OCI-LY1 (cell line): Measurements from ENCODE around the gene RIMBP3C.
A peak's percentile ranks its signal among the peaks of the same experiment; 100 is the strongest.

Source experiments
- H2AFZ ChIP-seq: fragments of 200-600 bp; sonication (generic), shearing (Covaris generic); 2 replicates; pipeline ENCODE4 v1.6.0; 2014; ENCODE audit warnings: antibody characterized with exemption, mild to moderate bottlenecking, low read length
- H3F3A ChIP-seq: fragments of 200-600 bp; sonication (generic), shearing (Covaris generic); 2 replicates; pipeline ENCODE4 v1.6.0; 2014; ENCODE audit warnings: mild to moderate bottlenecking, antibody characterized with exemption, low read length, moderate library complexity; ENCODE audit not compliant: insufficient read depth
- H3K27ac ChIP-seq: fragments of 200-600 bp; sonication (generic); 2 replicates; pipeline ENCODE4 v1.5.1; 2014; ENCODE audit warnings: low read length, mixed run types, mild to moderate bottlenecking, low read depth; ENCODE audit not compliant: poor library complexity, severe bottlenecking
- H3K27me3 ChIP-seq: fragments of 200-600 bp; sonication (generic); 2 replicates; pipeline ENCODE4 v1.6.0; 2014; ENCODE audit warnings: antibody characterized with exemption, mild to moderate bottlenecking, low read length, moderate library complexity; ENCODE audit not compliant: insufficient read depth
- H3K36me3 ChIP-seq: fragments of 200-600 bp; sonication (generic); 2 replicates; pipeline ENCODE4 v1.6.1; 2014; ENCODE audit warnings: mild to moderate bottlenecking, antibody characterized with exemption, low read length, moderate library complexity, mixed read lengths; ENCODE audit not compliant: insufficient read depth
- H3K4me1 ChIP-seq: fragments of 200-600 bp; sonication (generic); 2 replicates; pipeline ENCODE4 v1.5.1; 2014; ENCODE audit warnings: mild to moderate bottlenecking, low read length, moderate library complexity; ENCODE audit not compliant: insufficient read depth, severe bottlenecking
- H3K4me2 ChIP-seq: fragments of 200-600 bp; sonication (generic), shearing (Covaris generic); 2 replicates; pipeline ENCODE4 v1.6.1; 2014; ENCODE audit warnings: low read length
- H3K4me3 ChIP-seq: fragments of 200-600 bp; sonication (generic); 2 replicates; pipeline ENCODE4 v1.5.1; 2014; ENCODE audit warnings: low read length, low read depth, mild to moderate bottlenecking, mixed read lengths; ENCODE audit not compliant: poor library complexity, severe bottlenecking
- H3K79me2 ChIP-seq: fragments of 200-600 bp; shearing (Covaris generic); 2 replicates; pipeline ENCODE4 v1.6.1; 2016; ENCODE audit warnings: mixed run types, low read length, mixed read lengths; ENCODE audit not compliant: insufficient read depth
- H3K9ac ChIP-seq: fragments of 200-600 bp; sonication (generic), shearing (Covaris generic); 2 replicates; pipeline ENCODE4 v1.6.1; 2014; ENCODE audit warnings: mild to moderate bottlenecking, low read length, mixed read lengths
- H3K9me2 ChIP-seq: fragments of 200-600 bp; sonication (generic), shearing (Covaris generic); 2 replicates; pipeline ENCODE4 v1.6.1; 2014; ENCODE audit warnings: low read depth, mild to moderate bottlenecking, low read length, mixed read lengths
- H3K9me3 ChIP-seq: fragments of 200-600 bp; shearing (Covaris generic); 2 replicates; pipeline ENCODE4 v1.6.1; 2014; ENCODE audit warnings: low read length, mixed read lengths
- H4K20me1 ChIP-seq: fragments of 200-600 bp; sonication (generic), shearing (Covaris generic); 2 replicates; pipeline ENCODE4 v1.6.0; 2016; ENCODE audit warnings: mild to moderate bottlenecking, low read length; ENCODE audit not compliant: insufficient read depth
- CTCF ChIP-seq: fragments of 200-600 bp; sonication (generic), shearing (Covaris generic); IDR thresholded peaks from 2 replicates; pipeline ENCODE4 v1.5.1; 2017; ENCODE audit warnings: mild to moderate bottlenecking, antibody characterized with exemption, low read length, moderate library complexity, mixed read lengths
- EZH2 ChIP-seq: fragments of 200-600 bp; sonication (generic), shearing (Covaris generic); IDR thresholded peaks from 2 replicates; pipeline ENCODE4 v1.8.0; 2017; ENCODE audit warnings: borderline replicate concordance, mixed run types, mild to moderate bottlenecking, antibody characterized with exemption, low read length, moderate library complexity, mixed read lengths

Gene RIMBP3C

GRCh38 chr22:21579474-21579851, 28.2 kb upstream of the RIMBP3C start:
- Histone ChIP-seq H3K27me3 (no peaks in the 10 kb centered on the region), H3K9ac (no peak overlapping the region), H3K4me3 (no peak overlapping the region), H3K36me3 (peaks cover 12% of the 10 kb centered on the region; the same call in 1 of the 2 replicates), H3K9me2 (no peaks in the 10 kb centered on the region), H3K27ac (peak overlapping the region; percentile 21), H4K20me1 (no peaks in the 10 kb centered on the region), H3K4me2 (no peak overlapping the region; the same call in 1 of the 2 replicates), H3K79me2 (peaks cover 93% of the 10 kb centered on the region), H3K4me1 (peaks cover 41% of the 10 kb centered on the region), H3F3A (no peaks in the 10 kb centered on the region), H2AFZ (no peak overlapping the region), H3K9me3 (no peaks in the 10 kb centered on the region)
- TF ChIP-seq EZH2 (no peak), CTCF (no peak)

GRCh38 chr22:21573750-21574494, 22.7 kb upstream of the RIMBP3C start:
- Histone ChIP-seq H3K27ac (no peak overlapping the region), H3K9ac (no peak overlapping the region), H2AFZ (no peak overlapping the region), H3K4me2 (peak overlapping the region; percentile 10; the same call in 1 of the 2 replicates), H3F3A (no peaks in the 10 kb centered on the region), H3K4me3 (no peak overlapping the region), H3K79me2 (peaks cover 98% of the 10 kb centered on the region), H3K9me2 (no peaks in the 10 kb centered on the region), H3K4me1 (peaks cover 52% of the 10 kb centered on the region), H3K36me3 (peaks cover 31% of the 10 kb centered on the region), H4K20me1 (peaks cover 6% of the 10 kb centered on the region; the same call in 1 of the 2 replicates), H3K9me3 (no peaks in the 10 kb centered on the region), H3K27me3 (no peaks in the 10 kb centered on the region)
- TF ChIP-seq EZH2 (no peak), CTCF (no peak)

GRCh38 chr22:21573293-21573734, 22.1 kb upstream of the RIMBP3C start:
- Histone ChIP-seq H3K4me3 (no peak overlapping the region), H3K9ac (no peak overlapping the region), H4K20me1 (peaks cover 6% of the 10 kb centered on the region; the same call in 1 of the 2 replicates), H2AFZ (no peak overlapping the region), H3F3A (no peaks in the 10 kb centered on the region), H3K9me2 (no peaks in the 10 kb centered on the region), H3K27me3 (no peaks in the 10 kb centered on the region), H3K4me2 (peak overlapping the region; percentile 10; the same call in 1 of the 2 replicates), H3K36me3 (peaks cover 28% of the 10 kb centered on the region), H3K79me2 (peaks cover 98% of the 10 kb centered on the region), H3K27ac (no peak overlapping the region), H3K4me1 (peaks cover 55% of the 10 kb centered on the region), H3K9me3 (no peaks in the 10 kb centered on the region)
- TF ChIP-seq CTCF (no peak), EZH2 (no peak)
